Neural cell (in vitro differentiated cells): ENCODE results near the gene GPR107. TPM values are rescaled to one million over a fixed set of nuclear protein-coding genes. Genes with fewer than 3 reads are reported as not detected.

Source experiments
- H2AFZ ChIP-seq: fragments of 200-600, 300-800 bp; sonication (generic), shearing (Covaris generic); 2 replicates; pipeline ENCODE4 v1.6.0; 2014; ENCODE audit warnings: low read depth, mild to moderate bottlenecking, antibody characterized with exemption, low read length, moderate library complexity
- H3F3A ChIP-seq: fragments of 200-600 bp; shearing (Covaris generic); 2 replicates; pipeline ENCODE4 v1.6.1; 2016; ENCODE audit warnings: mild to moderate bottlenecking, moderate library complexity, mixed read lengths, antibody characterized with exemption, low read length; ENCODE audit not compliant: insufficient read depth, poor library complexity, severe bottlenecking
- H3K27ac ChIP-seq: fragments of 200-600, 300-800 bp; sonication (generic), shearing (Covaris generic); 2 replicates; pipeline ENCODE4 v1.5.1; 2014; ENCODE audit warnings: mild to moderate bottlenecking, low read length, moderate library complexity
- H3K27me3 ChIP-seq: fragments of 300-800, 200-600 bp; sonication (generic), shearing (Covaris generic); 2 replicates; pipeline ENCODE4 v1.6.0; 2014; ENCODE audit warnings: mild to moderate bottlenecking, low read depth, low read length, moderate library complexity; ENCODE audit not compliant: insufficient read depth
- H3K36me3 ChIP-seq: fragments of 300-800, 200-600 bp; sonication (generic), shearing (Covaris generic); 2 replicates; pipeline ENCODE4 v1.5.1; 2014; ENCODE audit warnings: mild to moderate bottlenecking, antibody characterized with exemption, low read length, moderate library complexity; ENCODE audit not compliant: insufficient read depth
- H3K4me2 ChIP-seq: fragments of 300-800, 200-600 bp; sonication (generic), shearing (Covaris generic); 2 replicates; pipeline ENCODE4 v1.6.0; 2014; ENCODE audit warnings: mild to moderate bottlenecking, low read length
- H3K4me3 ChIP-seq: fragments of 300-800, 200-600 bp; sonication (generic), shearing (Covaris generic); 2 replicates; pipeline ENCODE4 v1.5.1; 2014; ENCODE audit warnings: mild to moderate bottlenecking, low read length, moderate library complexity
- H3K79me2 ChIP-seq: fragments of 200-600 bp; shearing (Covaris generic); replicated peaks from 2 replicates; pipeline ENCODE4 v1.6.0; 2014; ENCODE audit warnings: mild to moderate bottlenecking, low read length, moderate library complexity; ENCODE audit not compliant: insufficient read depth
- H3K9ac ChIP-seq: fragments of 300-800, 200-600 bp; sonication (generic), shearing (Covaris generic); 2 replicates; pipeline ENCODE4 v1.6.1; 2016; ENCODE audit warnings: mild to moderate bottlenecking, low read length, mixed read lengths
- H3K9me2 ChIP-seq: fragments of 200-600 bp; shearing (Covaris generic); 2 replicates; pipeline ENCODE4 v1.6.1; 2016; ENCODE audit warnings: mild to moderate bottlenecking, low read length, mixed read lengths; ENCODE audit not compliant: insufficient read depth
- H3K9me3 ChIP-seq: fragments of 200-600, 300-800 bp; sonication (generic), shearing (Covaris generic); 2 replicates; pipeline ENCODE4 v1.6.1; 2016; ENCODE audit warnings: mild to moderate bottlenecking, mixed run types, low read length, moderate library complexity, mixed read lengths
- H4K20me1 ChIP-seq: fragments of 200-600 bp; shearing (Covaris generic); 2 replicates; pipeline ENCODE4 v1.6.1; 2016; ENCODE audit warnings: mild to moderate bottlenecking, mixed run types; ENCODE audit not compliant: insufficient read depth
- EP300 ChIP-seq: fragments of 450-650 bp; conservative IDR thresholded peaks from 2 replicates; pipeline ENCODE4 v1.6.1; 2014; ENCODE audit warnings: antibody characterized with exemption, mild to moderate bottlenecking, moderate library complexity; ENCODE audit not compliant: poor library complexity, severe bottlenecking
- EZH2 ChIP-seq: fragments of 200-600, 300-800 bp; shearing (Covaris generic), sonication (generic); IDR thresholded peaks from 2 replicates; pipeline ENCODE4 v1.6.1; 2014; ENCODE audit warnings: antibody characterized with exemption, low read length, borderline replicate concordance, mild to moderate bottlenecking; ENCODE audit not compliant: insufficient read depth, poor library complexity, severe bottlenecking
- MXI1 ChIP-seq: fragments of 450-650 bp; conservative IDR thresholded peaks from 2 replicates; pipeline ENCODE4 v1.6.1; 2014; ENCODE audit warnings: antibody characterized with exemption, mild to moderate bottlenecking; ENCODE audit not compliant: poor library complexity, severe bottlenecking
- POLR2AphosphoS5 ChIP-seq: IDR thresholded peaks from 2 replicates; pipeline ENCODE4 v1.6.1; 2012
- RAD21 ChIP-seq: fragments of 450-650 bp; conservative IDR thresholded peaks from 2 replicates; pipeline ENCODE4 v1.6.1; 2014; ENCODE audit warnings: antibody characterized with exemption, mild to moderate bottlenecking, moderate library complexity
- SMC3 ChIP-seq: fragments of 450-650 bp; conservative IDR thresholded peaks from 2 replicates; pipeline ENCODE4 v1.6.1; 2014; ENCODE audit warnings: antibody characterized with exemption, mild to moderate bottlenecking, moderate library complexity; ENCODE audit not compliant: poor library complexity
- TAF1 ChIP-seq: IDR thresholded peaks from 2 replicates; pipeline ENCODE4 v1.6.1; 2012; ENCODE audit warnings: low read depth
- polyA plus RNA-seq: library from polyadenylated mRNA; depleted of rRNA; stranded (reverse); fragments of >200 nt; gene quantifications from 2 replicates; pipeline ENCODE4 v1.2.3, GENCODE V29; 2014
- TF ChIP-seq, protein P1 (sequence below): IDR thresholded peaks from 2 replicates; pipeline ENCODE4 v1.6.1; 2012; ENCODE audit warnings: borderline replicate concordance
- TF ChIP-seq, protein P2 (sequence below): fragments of 450-650 bp; IDR thresholded peaks from 2 replicates; pipeline ENCODE4 v1.5.1; 2014; ENCODE audit warnings: antibody characterized with exemption, mild to moderate bottlenecking, moderate library complexity; ENCODE audit not compliant: poor library complexity, severe bottlenecking

The GPR107 gene
- polyA plus RNA-seq, 1 donor from 2014 or later, result 21.5 TPM

DNA sequence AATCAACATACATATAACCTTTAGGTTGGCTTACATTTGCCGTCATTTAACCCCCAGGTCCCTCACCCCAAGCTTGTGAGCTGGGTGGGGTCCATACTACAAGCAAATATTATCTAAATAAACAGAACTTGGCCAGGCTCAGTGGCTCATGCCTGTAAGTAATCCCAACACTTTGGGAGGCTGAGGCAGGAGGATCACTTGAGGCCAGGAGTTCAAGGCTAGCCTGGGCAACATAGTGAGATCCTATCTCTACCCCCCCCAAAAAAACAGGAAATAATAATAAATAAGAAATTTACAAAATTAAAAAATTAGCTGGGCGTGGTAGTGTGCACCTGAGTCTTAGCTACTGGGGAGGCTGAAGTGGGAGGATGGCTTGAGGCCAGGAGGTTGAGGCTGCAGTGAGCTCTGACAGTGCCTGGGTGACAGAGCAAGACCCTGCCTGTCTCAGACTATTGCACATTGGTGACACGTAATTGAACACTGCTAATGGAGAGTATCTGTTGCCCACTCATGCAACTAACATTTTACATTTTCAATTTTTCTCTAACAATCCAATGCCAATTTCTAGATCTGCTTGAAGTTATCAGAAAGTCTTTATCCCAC, 29.6 kb upstream of the GPR107 start:
- H3K27me3 ChIP-seq, result no peaks in the 10 kb centered on the region
- no peak overlapping the region for H3K27ac ChIP-seq
- H3K9me3 ChIP-seq, result no peaks in the 10 kb centered on the region
- TF ChIP-seq RAD21 (no peak), SMC3 (no peak), EZH2 (no peak), MXI1 (no peak), TAF1 (no peak), EP300 (no peak), POLR2AphosphoS5 (no peak)
- TF ChIP-seq, protein P1, sequence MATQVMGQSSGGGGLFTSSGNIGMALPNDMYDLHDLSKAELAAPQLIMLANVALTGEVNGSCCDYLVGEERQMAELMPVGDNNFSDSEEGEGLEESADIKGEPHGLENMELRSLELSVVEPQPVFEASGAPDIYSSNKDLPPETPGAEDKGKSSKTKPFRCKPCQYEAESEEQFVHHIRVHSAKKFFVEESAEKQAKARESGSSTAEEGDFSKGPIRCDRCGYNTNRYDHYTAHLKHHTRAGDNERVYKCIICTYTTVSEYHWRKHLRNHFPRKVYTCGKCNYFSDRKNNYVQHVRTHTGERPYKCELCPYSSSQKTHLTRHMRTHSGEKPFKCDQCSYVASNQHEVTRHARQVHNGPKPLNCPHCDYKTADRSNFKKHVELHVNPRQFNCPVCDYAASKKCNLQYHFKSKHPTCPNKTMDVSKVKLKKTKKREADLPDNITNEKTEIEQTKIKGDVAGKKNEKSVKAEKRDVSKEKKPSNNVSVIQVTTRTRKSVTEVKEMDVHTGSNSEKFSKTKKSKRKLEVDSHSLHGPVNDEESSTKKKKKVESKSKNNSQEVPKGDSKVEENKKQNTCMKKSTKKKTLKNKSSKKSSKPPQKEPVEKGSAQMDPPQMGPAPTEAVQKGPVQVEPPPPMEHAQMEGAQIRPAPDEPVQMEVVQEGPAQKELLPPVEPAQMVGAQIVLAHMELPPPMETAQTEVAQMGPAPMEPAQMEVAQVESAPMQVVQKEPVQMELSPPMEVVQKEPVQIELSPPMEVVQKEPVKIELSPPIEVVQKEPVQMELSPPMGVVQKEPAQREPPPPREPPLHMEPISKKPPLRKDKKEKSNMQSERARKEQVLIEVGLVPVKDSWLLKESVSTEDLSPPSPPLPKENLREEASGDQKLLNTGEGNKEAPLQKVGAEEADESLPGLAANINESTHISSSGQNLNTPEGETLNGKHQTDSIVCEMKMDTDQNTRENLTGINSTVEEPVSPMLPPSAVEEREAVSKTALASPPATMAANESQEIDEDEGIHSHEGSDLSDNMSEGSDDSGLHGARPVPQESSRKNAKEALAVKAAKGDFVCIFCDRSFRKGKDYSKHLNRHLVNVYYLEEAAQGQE, result no peak
- TF ChIP-seq, protein P2, sequence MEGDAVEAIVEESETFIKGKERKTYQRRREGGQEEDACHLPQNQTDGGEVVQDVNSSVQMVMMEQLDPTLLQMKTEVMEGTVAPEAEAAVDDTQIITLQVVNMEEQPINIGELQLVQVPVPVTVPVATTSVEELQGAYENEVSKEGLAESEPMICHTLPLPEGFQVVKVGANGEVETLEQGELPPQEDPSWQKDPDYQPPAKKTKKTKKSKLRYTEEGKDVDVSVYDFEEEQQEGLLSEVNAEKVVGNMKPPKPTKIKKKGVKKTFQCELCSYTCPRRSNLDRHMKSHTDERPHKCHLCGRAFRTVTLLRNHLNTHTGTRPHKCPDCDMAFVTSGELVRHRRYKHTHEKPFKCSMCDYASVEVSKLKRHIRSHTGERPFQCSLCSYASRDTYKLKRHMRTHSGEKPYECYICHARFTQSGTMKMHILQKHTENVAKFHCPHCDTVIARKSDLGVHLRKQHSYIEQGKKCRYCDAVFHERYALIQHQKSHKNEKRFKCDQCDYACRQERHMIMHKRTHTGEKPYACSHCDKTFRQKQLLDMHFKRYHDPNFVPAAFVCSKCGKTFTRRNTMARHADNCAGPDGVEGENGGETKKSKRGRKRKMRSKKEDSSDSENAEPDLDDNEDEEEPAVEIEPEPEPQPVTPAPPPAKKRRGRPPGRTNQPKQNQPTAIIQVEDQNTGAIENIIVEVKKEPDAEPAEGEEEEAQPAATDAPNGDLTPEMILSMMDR, result no peak
- peaks cover 7% of the 10 kb centered on the region for H3K79me2 ChIP-seq
- no peaks in the 10 kb centered on the region for H4K20me1 ChIP-seq
- no peaks in the 10 kb centered on the region for H3K36me3 ChIP-seq
- H3F3A ChIP-seq, result no peaks in the 10 kb centered on the region
- no peaks in the 10 kb centered on the region for H3K9me2 ChIP-seq
- no peak overlapping the region for H3K9ac ChIP-seq
- no peak overlapping the region for H3K4me3 ChIP-seq
- no peak overlapping the region for H3K4me2 ChIP-seq
- H2AFZ ChIP-seq, result no peak overlapping the region

DNA sequence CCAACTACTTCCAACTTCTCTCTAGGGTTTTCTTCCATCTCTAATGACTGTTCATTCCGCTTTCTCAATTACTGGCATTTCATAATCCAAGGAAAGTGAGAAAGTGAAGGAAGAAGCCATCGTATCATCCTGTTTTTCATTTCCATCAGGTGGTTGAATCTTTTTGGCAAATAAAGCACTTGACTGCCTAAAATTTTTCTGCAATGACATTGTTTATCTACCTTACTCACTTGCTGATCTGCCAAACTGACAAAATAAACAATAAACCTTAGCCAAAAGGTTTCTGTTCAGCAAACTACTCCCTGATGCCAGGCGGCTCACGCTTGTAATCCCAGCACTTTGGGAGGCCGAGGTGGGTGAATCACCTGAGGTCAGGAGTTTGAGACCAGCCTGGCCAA, 29.1 kb upstream of the GPR107 start:
- Histone ChIP-seq H3K36me3 (no peaks in the 10 kb centered on the region), H3K9ac (no peak overlapping the region), H3K79me2 (peaks cover 7% of the 10 kb centered on the region), H3K27ac (no peak overlapping the region), H3F3A (no peaks in the 10 kb centered on the region), H3K4me3 (no peak overlapping the region), H3K9me2 (no peaks in the 10 kb centered on the region), H3K27me3 (no peaks in the 10 kb centered on the region), H4K20me1 (no peaks in the 10 kb centered on the region), H3K4me2 (no peak overlapping the region), H2AFZ (no peak overlapping the region), H3K9me3 (no peaks in the 10 kb centered on the region)
- TF ChIP-seq POLR2AphosphoS5 (no peak), EP300 (no peak), EZH2 (no peak), TAF1 (no peak), SMC3 (no peak), RAD21 (no peak), MXI1 (no peak)
- TF ChIP-seq, protein P1, result no peak
- TF ChIP-seq, protein P2, result no peak
